NCI-H1105 (cell line): ENCODE results near the gene CHEK1.
"Not testable (repeated sequence)": the region's sequence is repeated elsewhere in the genome, so short reads cannot be mapped to it uniquely, and the experiment has no call there.

Experiments
- DNase-seq: peaks from one replicate; lab custom pipeline; 2025; lab: John Stamatoyannopoulos, UW

Gene CHEK1

DNA sequence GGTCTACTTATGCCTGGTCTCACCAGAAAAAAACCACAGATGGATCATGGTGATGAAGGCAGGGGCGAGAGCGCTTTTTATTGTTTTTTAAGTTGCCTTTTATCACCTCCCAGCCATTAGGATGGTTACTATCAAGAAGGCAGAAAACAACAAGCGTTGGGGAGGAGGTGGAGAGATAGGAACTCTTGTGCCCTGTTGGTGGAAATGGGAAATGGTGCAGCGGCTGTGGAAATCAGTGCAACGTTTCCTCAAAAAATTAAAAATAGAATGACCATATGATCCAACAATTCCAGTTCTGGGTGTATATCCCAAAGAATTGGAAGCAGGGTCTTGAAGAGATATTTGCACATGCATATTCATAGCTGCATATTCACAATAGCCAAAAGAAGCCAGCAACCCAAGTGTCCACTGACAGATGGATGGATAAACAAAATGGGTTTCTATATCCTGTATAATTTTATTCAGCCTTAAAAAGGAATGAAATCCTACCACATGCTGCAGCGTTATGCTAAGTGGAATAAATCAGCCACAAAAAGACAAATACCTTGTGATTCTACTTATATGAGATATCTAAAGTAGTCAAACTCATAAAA, 76.2 kb downstream of the CHEK1 start:
- no peak for DNase-seq

DNA sequence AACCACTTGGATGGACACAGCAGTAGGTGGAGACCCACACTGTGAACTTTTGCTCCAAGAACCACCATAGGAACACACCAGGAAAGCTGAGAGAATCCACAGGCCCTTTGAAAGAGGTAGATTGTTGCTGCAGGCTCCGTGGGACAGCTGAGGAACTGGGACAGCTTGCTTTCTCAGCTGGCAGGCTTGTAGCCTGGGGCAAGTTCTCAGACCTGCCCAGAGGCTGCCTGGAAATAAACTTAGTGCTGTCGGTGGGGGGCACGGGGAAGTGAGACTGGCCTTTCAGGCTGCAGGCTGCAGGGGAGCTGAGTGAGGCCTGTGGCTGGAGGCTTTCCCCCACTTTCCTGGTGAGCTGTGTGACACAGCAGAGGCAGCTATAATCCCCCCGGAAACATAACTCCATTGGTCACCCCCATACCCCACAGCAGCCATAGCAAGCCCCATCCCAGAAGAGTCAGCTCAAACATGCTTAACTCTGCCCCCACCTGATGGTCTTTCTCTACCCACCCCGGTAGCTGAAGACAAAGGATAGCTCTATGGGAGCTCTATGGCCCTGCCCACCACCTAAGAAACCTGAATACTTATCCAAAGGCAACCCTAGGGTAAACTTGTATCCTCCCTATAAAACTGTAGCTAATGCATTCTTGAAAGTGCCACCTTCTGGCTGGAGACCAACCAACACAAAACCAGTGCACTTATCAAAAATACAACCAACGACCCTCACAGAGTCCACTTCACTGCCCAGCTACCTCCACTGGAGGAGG, 77.1 kb downstream of the CHEK1 start:
- no peak for DNase-seq

DNA sequence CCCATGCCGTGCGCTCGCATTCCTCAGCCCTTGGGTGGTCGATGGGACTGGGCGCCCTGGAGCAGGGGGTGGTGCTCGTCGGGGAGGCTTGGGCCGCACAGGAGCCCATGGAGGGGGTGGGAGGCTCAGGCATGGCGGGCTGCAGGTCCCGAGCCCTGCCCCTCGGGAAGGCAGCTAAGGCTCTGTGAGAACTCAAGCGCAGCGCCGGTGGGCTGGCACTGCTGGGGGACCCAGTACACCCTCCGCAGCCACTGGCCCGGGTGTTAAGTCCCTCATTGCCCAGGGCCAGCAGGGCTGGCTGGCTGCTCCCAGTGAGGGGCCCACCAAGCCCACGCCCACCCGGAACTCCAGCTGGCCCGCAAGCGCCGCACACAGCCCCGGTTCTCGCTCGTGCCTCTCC, 79.7 kb downstream of the CHEK1 start:
- not testable (repeated sequence) for DNase-seq

DNA sequence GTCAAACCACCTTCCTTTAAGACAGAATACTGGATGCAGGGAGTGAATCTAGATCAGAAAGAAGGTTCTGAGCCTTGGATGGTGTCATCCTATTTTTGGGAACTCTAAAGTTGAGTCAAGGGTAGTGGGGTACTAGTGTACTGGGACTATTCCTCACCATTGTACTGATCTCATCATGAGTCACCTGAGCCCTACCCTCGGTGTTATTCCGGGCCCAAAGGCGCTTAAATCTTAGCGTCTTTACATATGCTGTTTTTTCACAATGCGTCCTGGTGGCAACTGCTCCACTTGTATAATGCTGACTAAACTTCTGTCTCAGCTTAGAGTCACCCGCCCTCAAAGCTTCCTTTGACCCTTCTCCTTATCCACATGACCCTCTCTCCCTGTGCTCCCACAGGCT, 95.8 kb downstream of the CHEK1 start:
- no peak for DNase-seq

DNA sequence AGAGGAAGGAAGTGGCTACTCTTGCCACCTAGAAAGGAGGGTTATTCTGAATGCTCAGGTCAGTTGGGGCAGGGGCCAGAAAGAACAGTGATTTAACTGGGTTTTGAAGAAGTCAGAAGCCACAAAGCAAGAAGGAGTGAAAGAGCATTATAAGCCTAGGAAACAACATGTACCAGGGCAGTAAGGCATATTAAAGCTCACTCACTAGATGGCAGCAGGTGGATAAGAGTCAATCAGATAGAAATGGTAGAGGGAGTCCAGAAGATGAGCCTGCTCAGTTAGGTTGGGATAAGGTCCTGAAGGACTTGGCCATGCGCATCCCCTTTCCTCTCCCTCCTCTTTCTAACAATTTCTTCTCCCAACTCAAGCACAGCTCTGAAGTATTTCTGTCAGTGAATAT, 99.2 kb downstream of the CHEK1 start:
- DNase-seq: no peak
